NCI-H1092 (cell line): ENCODE data around the gene PRDM5.

Experiments used
- DNase-seq: peaks from one replicate; lab custom pipeline; 2025; lab: John Stamatoyannopoulos, UW

The PRDM5 gene

DNA sequence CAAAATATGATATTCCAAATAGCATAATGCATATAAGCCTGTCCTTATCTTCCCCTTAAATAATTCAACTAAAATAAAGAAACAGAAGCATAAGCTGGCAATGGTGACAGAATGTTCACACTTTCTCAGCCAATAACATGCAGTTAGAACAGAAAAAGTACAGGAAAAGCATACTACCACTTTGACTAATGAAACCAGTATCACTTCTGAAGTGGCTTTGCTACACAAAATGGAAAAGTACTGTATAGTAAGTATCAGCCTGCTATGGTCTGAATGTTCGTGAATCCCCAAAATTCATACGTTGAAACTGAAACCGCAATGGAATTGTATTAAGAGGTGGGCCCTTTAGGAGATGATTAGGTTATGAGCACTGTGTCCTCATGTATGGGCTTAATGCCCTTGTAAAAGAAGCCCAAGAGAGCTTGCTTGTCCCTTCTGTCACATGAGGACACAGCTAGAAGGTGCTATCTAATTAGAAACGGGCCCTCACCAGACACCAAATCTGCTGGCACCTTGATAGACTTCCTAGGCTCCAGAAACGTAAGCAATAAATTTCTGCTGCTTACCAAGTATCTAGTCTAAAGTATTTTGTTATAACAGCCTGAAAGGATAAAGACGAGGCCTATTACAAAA, 102.6 kb downstream of the PRDM5 start:
- DNase-seq = no peak

- DNase-seq = no peak
Observed at GRCh38 chr4:120816296-120816965, 106.1 kb downstream of the PRDM5 start.

- no peak for DNase-seq
Observed at GRCh38 chr4:120815361-120815760, 107.2 kb downstream of the PRDM5 start.

DNA sequence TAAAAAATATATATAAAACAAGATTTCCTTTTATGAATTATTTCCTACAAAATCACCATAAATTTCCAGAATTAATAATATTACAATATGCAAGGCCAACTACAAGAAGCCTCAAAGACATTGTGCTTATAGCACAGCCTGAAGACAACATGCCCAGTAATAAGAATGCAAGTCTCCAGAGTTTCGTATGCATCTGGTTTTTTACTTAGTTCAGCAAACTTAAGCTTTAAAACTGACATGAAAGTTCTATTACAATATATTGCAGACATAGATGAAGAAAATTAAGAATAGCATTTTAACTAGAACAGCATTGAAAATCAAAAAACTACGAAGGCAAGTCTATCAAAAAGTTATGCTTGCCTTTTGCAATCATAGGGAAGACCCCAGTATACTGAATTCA, 107.6 kb downstream of the PRDM5 start:
- DNase-seq = no peak

- DNase-seq = no peak
Observed at GRCh38 chr4:120812216-120812615, 110.3 kb downstream of the PRDM5 start.

DNA sequence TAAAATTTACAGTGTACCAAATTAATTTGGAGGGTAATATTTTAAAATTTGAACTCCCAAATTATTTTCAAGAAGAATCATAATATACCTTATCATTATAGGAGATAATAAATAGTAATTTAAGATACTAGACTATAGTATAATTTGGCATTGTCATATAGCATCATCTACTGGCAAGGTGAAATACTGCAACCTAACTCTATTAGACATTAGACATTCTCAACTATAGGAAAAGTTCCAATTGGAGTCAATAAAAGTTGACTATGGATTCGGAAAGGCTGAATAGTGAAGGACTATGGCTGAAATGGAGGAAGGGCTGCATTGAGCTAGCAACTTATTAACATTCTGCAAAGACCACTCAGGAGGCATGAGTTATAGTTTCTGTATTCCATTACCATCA, 113.0 kb downstream of the PRDM5 start:
- no peak for DNase-seq

- no peak for DNase-seq
Observed at GRCh38 chr4:120808475-120809141, 113.9 kb downstream of the PRDM5 start.

- no peak for DNase-seq
Observed at GRCh38 chr4:120801137-120801758, 121.3 kb downstream of the PRDM5 start.

DNA sequence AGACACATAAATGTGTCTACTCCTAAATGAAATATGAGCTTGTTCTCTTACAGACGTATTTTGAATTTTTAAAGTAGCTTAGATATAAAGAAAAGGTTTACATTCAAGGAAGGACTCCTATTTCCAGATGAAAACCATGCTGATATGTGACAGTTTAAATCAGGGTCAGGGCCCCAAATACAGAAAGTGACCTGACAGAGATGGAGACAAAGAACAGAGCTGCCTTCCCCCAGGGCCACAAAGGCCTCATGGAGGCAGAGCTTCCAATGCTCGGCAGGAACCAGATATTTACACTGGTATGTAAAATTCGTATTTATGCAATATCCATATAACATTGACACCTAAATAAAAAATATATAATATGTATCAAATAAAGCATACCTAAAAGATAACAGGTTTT, 124.0 kb downstream of the PRDM5 start:
- no peak for DNase-seq

GRCh38 chr4:120796271-120796670, 126.3 kb downstream of the PRDM5 start:
- no peak for DNase-seq

GRCh38 chr4:120785202-120785601, 137.3 kb downstream of the PRDM5 start:
- DNase-seq = no peak

DNA sequence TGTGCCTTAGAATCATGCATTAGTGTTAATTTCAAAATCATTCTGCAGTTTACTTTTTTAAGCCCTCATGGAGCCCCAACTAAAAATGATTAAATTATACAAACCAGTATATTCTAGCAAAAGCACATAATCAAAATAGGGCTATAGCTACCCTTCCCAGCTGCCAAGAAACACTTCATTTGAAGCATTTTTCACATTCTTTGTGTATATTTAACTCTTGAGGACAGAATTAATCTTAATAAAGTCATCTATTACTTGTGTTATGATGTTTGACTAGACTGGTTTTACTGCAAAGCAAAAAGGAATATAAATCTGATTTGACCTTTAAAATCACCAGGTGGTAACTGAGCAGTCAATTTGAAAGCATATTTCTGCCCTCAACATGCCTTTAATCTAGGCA, 145.1 kb downstream of the PRDM5 start:
- DNase-seq = no peak

DNA sequence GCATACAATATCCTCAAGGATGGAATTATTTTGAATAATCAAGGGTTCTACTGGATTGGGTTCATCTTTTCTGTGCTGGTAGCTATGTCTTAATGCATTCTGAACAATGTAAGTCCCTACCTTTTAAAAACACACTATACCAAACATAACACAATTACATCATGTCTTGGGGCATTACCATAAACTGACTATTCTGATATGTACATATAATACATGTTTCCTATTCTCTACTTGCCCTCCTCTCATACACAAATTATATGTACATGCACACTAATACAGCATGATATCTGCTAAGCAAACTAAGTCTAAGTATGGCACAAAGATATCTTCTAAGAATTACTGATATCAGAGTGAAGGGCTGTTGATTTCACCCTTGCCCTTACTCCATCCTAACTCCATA, 147.1 kb downstream of the PRDM5 start:
- DNase-seq = no peak

DNA sequence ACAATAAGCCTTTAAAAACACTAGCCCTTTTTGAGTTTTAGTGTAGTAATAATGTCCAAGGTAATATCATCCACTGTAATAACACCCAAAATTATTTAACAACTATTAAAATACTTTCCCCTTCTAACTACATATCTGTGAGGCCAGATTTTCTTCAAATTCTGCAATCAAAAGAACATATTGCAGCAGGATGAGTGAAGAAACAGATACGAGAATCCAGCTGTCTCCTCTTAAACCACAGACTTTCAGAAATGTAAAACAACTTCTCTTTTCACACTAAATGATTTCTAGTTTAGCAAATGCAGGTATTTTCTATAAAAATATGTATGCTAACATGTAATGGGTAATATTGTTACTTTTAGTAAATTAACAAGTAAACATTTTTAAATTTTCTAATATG, 148.9 kb downstream of the PRDM5 start:
- DNase-seq = no peak

DNA sequence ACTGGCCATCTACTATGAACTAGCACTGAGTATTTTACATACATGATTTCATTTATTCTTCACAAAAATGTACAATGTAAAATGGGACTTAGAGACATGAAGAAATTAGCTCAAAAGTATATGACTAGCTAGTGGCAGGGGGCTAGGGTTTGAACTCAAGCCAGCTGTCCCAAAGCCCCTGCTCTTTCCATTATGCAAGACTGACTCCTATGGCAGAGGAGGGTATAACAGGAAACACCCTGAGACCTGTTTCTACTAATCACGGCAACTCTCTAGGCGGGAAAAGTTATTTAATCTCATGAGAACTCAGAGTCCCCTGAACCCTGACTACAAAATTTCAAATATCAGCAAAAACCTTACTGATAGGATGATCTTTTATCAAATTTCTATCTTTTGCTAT, 150.6 kb downstream of the PRDM5 start:
- no peak for DNase-seq

- no peak for DNase-seq
Observed at GRCh38 chr4:120770897-120771296, 151.6 kb downstream of the PRDM5 start.

DNA sequence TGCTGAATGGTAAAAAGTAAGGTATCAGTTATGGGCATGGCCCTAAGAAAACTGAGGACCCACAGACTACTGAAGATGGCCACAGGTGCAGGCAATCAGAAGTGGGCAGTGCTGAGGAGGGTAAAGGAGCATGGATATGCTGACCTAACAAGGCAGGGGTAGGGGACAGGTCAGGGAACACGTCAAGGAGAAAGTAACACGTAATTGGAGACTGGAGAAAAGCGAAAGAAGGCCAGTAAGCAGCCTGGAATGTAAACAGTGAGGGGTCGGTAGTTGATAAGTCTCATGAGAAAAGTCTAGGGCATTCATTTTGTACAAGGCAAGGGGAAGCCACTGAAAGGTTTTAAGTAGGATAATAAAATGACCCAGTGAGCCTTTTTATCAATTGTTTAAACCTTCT, 153.3 kb downstream of the PRDM5 start:
- no peak for DNase-seq

DNA sequence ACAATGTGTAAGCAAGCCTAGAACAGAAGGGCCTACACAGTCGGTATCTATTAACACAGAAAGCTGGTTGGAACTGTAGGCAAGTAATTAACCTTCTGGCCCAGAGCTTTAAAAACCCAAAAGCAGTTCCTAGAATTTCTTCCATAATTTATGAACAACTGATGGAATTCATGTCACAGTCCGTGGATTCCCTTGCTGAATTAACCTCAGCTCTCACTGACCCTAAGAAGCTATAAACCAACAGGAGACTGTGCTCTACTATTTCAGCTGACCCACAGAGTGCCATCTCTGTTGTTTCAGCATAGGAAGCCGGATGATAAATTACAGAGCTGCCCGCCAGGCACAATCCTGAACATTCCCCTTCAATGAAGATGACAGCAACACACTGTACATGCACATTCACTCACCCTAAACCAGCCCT, 157.3 kb downstream of the PRDM5 start:
- DNase-seq = no peak

DNA sequence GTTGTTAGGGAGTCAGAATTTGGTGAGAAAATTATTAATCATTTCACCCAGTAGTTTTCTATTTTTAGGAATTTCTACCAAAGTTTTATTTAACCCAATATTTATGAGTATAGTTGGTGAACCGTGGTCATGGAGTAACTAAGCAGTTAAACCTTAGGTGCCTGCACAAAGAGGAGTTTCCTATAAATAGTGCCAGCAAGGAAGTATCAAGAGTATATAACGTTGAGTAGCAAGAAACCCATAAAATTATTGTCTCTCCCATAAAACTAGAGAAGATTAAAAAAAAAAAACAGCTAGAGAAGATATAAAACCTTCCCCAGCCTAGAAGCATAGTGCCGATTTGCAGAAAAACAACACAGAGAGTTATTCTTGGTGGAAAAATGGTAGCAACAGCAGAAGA, 158.9 kb downstream of the PRDM5 start:
- DNase-seq = no peak

DNA sequence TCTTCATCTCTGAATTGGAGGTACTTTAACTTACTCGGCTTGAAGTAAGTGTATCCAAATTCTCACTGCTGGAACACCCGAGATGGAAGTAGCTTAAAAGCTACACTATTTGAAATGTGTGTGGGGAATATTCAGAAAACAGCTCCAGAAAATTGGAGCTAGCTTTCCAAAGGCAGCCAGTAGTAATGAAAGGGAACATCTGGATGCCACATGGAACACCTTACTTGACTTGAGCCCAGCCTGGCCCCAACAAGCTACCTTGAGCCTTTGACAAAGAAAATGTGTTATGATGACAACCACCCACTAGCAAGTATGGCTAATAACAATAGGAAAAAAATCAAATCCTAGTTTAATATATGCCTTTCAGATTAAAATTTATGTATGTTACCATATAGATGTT, 161.5 kb downstream of the PRDM5 start:
- DNase-seq = no peak

DNA sequence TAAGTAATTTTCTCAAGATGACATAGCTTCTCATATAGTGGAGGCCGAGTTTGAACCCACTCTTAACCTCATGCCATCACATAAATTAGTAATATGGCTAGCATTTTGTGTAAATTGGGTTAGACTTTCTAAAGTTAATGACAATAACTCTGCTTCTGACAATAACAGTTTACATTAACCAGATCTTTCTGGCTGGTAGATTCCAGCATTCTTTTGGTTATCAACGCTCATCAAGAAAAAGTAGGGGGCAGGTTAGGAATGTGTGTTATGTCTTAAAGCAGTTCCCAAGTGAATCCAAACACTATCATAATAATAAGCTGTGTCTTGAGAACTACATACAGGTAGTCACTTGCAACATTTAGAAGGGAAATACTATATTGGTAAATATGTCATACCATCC, 162.5 kb downstream of the PRDM5 start:
- DNase-seq = no peak

DNA sequence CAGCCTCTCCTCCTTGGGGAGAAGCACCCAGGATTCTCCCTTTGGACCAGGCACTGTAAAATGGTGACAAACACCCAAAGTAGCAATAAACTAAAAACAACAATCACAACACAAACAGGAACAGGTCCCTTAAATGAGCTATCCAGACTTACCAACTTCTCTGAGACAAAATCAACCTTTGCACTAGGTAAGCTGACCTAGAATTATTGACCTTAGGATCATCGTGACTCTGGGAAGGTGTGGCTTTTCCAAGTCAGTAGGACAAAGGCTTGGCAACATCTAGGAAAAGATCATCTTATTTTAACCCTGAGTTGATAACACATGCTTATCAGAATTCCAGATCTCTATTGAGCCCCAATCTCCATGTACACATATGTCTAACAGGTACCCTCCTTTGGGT, 166.7 kb downstream of the PRDM5 start:
- no peak for DNase-seq

- no peak for DNase-seq
Observed at GRCh38 chr4:120754590-120754989, 167.9 kb downstream of the PRDM5 start.
